Hair follicle dermal papilla cell (primary cell): ENCODE results near the gene IL36G. TPM values are rescaled to one million over a fixed set of nuclear protein-coding genes. Genes with fewer than 3 reads are reported as not detected.

Experiments used
- small RNA-seq: library from RNA; depleted of rRNA; stranded (forward); fragments of <200 nt; gene quantifications from one replicate; pipeline ENCODE3, GENCODE V24; 2012
- total RNA-seq: library from RNA; depleted of rRNA; stranded (reverse); fragments of >200 nt; gene quantifications from 2 replicates; pipeline ENCODE4 v1.2.3, GENCODE V29; 2012

The IL36G gene
- not detected in 2 replicates for total RNA-seq

GRCh38 chr2:112977559-112978056 is at the start of gene IL36G:
Gene IL36G, plus strand, starts transcription at chr2:112978006. Its CDS starts 633 bp downstream, at chr2:112978639.

DNA sequence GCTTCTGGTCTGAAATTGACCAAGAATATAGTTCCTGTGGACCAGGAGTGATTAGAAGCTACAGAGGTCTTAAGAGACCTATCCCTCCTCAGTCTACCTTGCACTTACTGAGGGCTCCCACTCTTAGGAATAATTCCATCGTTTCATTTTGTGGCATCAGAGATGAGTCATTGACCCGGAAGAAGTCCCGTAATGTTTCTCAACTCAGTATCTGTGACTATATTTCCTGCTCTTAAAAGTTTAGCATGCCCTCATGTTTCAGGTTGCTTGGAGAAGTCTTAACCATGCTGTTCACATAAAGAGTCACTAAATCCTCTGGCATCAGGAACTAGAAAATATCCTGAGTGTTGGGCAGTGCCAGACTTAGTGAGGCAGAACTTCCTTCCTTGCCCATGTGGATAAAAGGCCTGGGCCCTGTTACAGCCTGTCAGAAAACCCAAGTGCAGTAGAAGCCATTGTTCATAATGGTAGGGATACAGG is 27.3 kb downstream of the IL36G start, which contains the start of gene IL36A:
TSS of gene IL36A (plus strand) at position 430 of the 480 bp plus-strand sequence. CDS start 413 bp downstream, outside the sequence.

Small RNA genes within 50 kb of the gene (small RNA-seq; reads per million reads assigned to genes)
- not detected for gene HMGN2P23

Other genes starting within 250 kb of the IL36G start
- gene CKAP2L, start 213.4 kb upstream of the IL36G start, total RNA-seq = 1.1 and 3.0 TPM in 2 replicates
- gene IL1A, start 193.5 kb upstream of the IL36G start, total RNA-seq = 0.49 TPM in 1 of 2 replicates, not detected in the other
- gene IL1B, start 141.2 kb upstream of the IL36G start, total RNA-seq = 0.36 and 0.97 TPM in 2 replicates
- gene IL37, start 66.8 kb upstream of the IL36G start, total RNA-seq = not detected in 2 replicates
- not detected in 2 replicates for gene IL36A, start 27.5 kb downstream of the IL36G start, total RNA-seq
- not detected in 2 replicates for gene IL36B, start 74.9 kb downstream of the IL36G start, total RNA-seq
- not detected in 2 replicates for gene IL36RN, start 81.2 kb downstream of the IL36G start, total RNA-seq
- not detected in 2 replicates for gene IL1F10, start 90.0 kb downstream of the IL36G start, total RNA-seq
- gene IL1RN, start 149.6 kb downstream of the IL36G start, total RNA-seq = 0.16 and 0.61 TPM in 2 replicates
- gene PSD4, start 196.0 kb downstream of the IL36G start, total RNA-seq = 9.4 and 13.6 TPM in 2 replicates